K562 (cell line): ENCODE data around the gene C17orf113. TPM values are rescaled to one million over a fixed set of nuclear protein-coding genes. Genes with fewer than 3 reads are reported as not detected.

Experiments used
- NR4A1 ChIP-seq, 2 experiments: fragments of 250-450 bp in 1 of 2; fragments of 450-650 bp in 1 of 2; sonication (Bioruptor Pico) in 1 of 2; IDR thresholded peaks; 2 replicates each; pipeline versions ENCODE4 v1.4.0 to v1.6.1; 2016 to 2020; ENCODE audit warnings: mild to moderate bottlenecking in 2 of 2, missing compliant biosample characterization in 1 of 2, missing genetic modification characterization in 1 of 2, moderate library complexity in 1 of 2
- RBM39 ChIP-seq: fragments of 200-400 bp; formaldehyde crosslinking; optimal IDR thresholded peaks from 2 replicates; pipeline ENCODE3; 2018; ENCODE audit warnings: low read depth, low read length
- ZNF316 ChIP-seq: fragments of 450-650 bp; IDR thresholded peaks from 2 replicates; pipeline ENCODE4 v1.6.1; 2016
- polyA plus RNA-seq, 8 experiments: library from polyadenylated mRNA; depleted of rRNA in 4 of 8; stranded (reverse) in 5 of 8; unstranded in 3 of 8; fragments of >200 nt; fragmentation: Nextera tagmentation in 2 of 8; fragmentation: Illumina TruSeq in 1 of 8; extraction: Ambion mirVana in 2 of 8; extraction: Trizol in 1 of 8; gene quantifications; 2 replicates each; pipeline versions ENCODE4 v1.2.1 to v1.2.3, GENCODE V29; 2011 to 2014; ENCODE audit warnings: inconsistent platforms in 1 of 8, missing spikeins in 1 of 8
- total RNA-seq, 7 experiments: library from RNA; depleted of rRNA in 6 of 7; stranded (reverse); fragments of >200 nt in 6 of 7; fragmentation: Illumina TruSeq in 2 of 7; extraction: Trizol in 2 of 7; gene quantifications; 2 replicates each; pipeline versions ENCODE4 v1.2.1 to v1.2.3, GENCODE V29; 2011 to 2021; ENCODE audit warnings: low replicate concordance in 1 of 7
- TF ChIP-seq, protein P1 (sequence below): sonication (generic); formaldehyde crosslinking; IDR thresholded peaks from 2 replicates; pipeline ENCODE4 v1.8.0; 2023; ENCODE audit warnings: missing genetic modification reagents, mild to moderate bottlenecking, borderline replicate concordance

C17orf113 gene
- total and polyA plus RNA-seq, 9 of the 15 experiments (the other 6 are each of a cell fraction or from before 2014, with no cell fraction given): 0.10 to 1.2 (median 0.31) TPM

DNA sequence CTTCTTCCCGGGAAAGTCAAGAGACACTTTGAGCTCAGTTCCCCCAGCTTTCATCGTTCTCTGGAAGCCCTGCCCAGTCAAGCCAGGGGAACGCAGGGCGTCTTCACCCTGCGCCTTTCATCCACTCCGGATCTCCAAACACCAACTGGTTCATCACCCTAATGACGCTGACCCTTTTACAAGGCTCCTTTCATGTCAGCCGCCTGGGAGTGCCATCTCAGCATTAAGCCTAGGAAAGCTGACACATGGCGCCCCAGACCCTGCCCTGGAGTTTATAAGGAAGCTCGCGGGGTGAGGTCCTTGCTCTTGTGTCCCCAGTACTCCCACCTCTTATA lies 32.6 kb downstream of the C17orf113 start (continued):
- TF ChIP-seq, protein P1, sequence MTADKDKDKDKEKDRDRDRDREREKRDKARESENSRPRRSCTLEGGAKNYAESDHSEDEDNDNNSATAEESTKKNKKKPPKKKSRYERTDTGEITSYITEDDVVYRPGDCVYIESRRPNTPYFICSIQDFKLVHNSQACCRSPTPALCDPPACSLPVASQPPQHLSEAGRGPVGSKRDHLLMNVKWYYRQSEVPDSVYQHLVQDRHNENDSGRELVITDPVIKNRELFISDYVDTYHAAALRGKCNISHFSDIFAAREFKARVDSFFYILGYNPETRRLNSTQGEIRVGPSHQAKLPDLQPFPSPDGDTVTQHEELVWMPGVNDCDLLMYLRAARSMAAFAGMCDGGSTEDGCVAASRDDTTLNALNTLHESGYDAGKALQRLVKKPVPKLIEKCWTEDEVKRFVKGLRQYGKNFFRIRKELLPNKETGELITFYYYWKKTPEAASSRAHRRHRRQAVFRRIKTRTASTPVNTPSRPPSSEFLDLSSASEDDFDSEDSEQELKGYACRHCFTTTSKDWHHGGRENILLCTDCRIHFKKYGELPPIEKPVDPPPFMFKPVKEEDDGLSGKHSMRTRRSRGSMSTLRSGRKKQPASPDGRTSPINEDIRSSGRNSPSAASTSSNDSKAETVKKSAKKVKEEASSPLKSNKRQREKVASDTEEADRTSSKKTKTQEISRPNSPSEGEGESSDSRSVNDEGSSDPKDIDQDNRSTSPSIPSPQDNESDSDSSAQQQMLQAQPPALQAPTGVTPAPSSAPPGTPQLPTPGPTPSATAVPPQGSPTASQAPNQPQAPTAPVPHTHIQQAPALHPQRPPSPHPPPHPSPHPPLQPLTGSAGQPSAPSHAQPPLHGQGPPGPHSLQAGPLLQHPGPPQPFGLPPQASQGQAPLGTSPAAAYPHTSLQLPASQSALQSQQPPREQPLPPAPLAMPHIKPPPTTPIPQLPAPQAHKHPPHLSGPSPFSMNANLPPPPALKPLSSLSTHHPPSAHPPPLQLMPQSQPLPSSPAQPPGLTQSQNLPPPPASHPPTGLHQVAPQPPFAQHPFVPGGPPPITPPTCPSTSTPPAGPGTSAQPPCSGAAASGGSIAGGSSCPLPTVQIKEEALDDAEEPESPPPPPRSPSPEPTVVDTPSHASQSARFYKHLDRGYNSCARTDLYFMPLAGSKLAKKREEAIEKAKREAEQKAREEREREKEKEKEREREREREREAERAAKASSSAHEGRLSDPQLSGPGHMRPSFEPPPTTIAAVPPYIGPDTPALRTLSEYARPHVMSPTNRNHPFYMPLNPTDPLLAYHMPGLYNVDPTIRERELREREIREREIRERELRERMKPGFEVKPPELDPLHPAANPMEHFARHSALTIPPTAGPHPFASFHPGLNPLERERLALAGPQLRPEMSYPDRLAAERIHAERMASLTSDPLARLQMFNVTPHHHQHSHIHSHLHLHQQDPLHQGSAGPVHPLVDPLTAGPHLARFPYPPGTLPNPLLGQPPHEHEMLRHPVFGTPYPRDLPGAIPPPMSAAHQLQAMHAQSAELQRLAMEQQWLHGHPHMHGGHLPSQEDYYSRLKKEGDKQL: no peak
- TF ChIP-seq ZNF316 (peak; percentile 77; the same call in 1 of the 2 replicates), NR4A1 (CRISPR knock-in tag; IDR thresholded peaks at IDR 0.05) (no peak), NR4A1 (tag; IDR thresholded peaks at IDR 0.05) (no peak), RBM39 (no peak)
